ENCODE results near the gene HLCS.

Gene HLCS

DNA sequence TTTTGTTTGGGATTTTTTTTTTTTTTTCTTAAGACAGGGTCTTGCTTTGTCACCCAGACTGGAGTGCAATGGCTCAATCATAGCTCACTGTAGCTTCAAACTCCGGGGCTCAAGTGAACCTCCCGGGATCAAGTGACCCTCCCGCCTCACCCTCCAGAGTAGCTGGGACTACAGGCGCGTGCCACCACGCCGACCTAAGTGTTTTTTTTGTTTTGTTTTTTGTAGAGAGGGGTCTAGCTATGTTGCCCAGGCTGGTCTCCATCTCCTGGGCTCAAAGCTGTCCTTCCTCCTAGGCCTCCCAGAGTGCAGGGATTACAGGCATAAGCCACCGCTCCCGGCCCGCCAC lies 776 bp downstream of the HLCS start:
- H3K36me3 ChIP-seq (ENCODE audit: insufficient read depth), result no peaks in the 10 kb centered on the region
- peaks cover 18% of the 10 kb centered on the region for H3K4me1 ChIP-seq (ENCODE audit: low read depth, poor library complexity, severe bottlenecking)
- no peaks in the 10 kb centered on the region for H4K20me1 ChIP-seq (ENCODE audit: insufficient read depth)
- peaks cover 8% of the 10 kb centered on the region; the same call in 1 of the 2 replicates for H3K79me2 ChIP-seq (ENCODE audit: insufficient read depth, low read depth)
- no peak overlapping the region for H3K4me3 ChIP-seq (IDR thresholded peaks at IDR 0.05; ENCODE audit: insufficient read depth, low read depth, low read length)
- TF ChIP-seq, protein P1, sequence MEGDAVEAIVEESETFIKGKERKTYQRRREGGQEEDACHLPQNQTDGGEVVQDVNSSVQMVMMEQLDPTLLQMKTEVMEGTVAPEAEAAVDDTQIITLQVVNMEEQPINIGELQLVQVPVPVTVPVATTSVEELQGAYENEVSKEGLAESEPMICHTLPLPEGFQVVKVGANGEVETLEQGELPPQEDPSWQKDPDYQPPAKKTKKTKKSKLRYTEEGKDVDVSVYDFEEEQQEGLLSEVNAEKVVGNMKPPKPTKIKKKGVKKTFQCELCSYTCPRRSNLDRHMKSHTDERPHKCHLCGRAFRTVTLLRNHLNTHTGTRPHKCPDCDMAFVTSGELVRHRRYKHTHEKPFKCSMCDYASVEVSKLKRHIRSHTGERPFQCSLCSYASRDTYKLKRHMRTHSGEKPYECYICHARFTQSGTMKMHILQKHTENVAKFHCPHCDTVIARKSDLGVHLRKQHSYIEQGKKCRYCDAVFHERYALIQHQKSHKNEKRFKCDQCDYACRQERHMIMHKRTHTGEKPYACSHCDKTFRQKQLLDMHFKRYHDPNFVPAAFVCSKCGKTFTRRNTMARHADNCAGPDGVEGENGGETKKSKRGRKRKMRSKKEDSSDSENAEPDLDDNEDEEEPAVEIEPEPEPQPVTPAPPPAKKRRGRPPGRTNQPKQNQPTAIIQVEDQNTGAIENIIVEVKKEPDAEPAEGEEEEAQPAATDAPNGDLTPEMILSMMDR (conservative IDR thresholded peaks at IDR 0.05; ENCODE audit: low read depth, low read length), result no peak
- peak overlapping the region; percentile 86 for H3K9ac ChIP-seq
- no peaks in the 10 kb centered on the region for H3K27me3 ChIP-seq (ENCODE audit: insufficient read depth, low read depth)
- peak overlapping the region; percentile 93; the same call in 1 of the 2 replicates for H2AFZ ChIP-seq (ENCODE audit: low read depth)
- H3K4me2 ChIP-seq, result peak overlapping the region; percentile 72
- H3K27ac ChIP-seq, result peak overlapping the region; percentile 57

DNA sequence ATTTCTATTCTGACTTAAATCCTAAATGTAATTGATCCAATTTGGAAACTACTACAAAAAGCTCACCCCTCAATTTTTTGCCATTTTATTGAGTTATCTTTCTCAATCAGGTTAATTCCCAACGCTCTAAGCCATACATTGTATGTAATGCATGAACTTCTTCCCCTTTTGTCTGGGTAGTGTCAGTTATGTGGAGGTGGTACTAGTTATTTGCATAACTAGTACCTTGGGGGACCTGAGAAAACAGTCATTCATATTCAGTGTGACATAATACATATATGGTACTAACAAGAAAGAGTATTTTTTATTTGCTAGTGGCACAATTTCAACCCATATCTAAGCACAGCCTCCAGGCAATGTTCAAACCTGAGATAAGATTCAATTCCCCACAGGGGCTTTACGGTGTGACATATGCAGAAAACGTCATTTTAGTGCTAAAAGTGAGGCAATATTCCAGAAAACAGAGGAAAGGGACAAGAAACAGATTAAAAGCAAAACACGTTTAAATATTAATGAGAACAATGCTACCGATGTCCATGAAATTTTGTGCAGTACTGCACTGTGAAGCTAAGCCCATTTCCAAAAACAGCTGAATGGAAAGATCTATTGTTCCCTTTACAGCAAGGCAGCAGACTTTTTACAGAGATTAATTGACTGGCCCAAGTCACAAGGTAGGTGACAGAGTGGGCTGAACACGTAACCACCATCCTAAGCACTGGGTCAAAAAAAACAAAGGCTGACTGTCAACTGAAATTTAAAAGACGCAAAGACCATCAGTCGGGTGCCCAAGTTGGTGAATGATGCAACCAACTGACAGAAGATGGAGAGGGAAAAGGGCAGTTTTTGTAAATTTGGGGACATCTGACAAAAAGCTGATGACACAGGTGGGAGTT lies 1.4 kb downstream of the HLCS start:
- Histone ChIP-seq H3K36me3 (ENCODE audit: insufficient read depth) (no peaks in the 10 kb centered on the region), H2AFZ (ENCODE audit: low read depth) (peak overlapping the region; percentile 93; the same call in 1 of the 2 replicates), H3K4me3 (IDR thresholded peaks at IDR 0.05; ENCODE audit: insufficient read depth, low read depth, low read length) (no peak overlapping the region), H3K4me1 (ENCODE audit: low read depth, poor library complexity, severe bottlenecking) (peaks cover 18% of the 10 kb centered on the region), H3K27me3 (ENCODE audit: insufficient read depth, low read depth) (no peaks in the 10 kb centered on the region), H4K20me1 (ENCODE audit: insufficient read depth) (no peaks in the 10 kb centered on the region), H3K9ac (no peak overlapping the region), H3K79me2 (ENCODE audit: insufficient read depth, low read depth) (peaks cover 8% of the 10 kb centered on the region; the same call in 1 of the 2 replicates), H3K4me2 (peak overlapping the region; percentile 72), H3K27ac (0 out of 2 replicates have a peak overlapping the region, but pooled peaks have one; percentile 57)
- TF ChIP-seq, protein P1 (conservative IDR thresholded peaks at IDR 0.05; ENCODE audit: low read depth, low read length), result no peak

DNA sequence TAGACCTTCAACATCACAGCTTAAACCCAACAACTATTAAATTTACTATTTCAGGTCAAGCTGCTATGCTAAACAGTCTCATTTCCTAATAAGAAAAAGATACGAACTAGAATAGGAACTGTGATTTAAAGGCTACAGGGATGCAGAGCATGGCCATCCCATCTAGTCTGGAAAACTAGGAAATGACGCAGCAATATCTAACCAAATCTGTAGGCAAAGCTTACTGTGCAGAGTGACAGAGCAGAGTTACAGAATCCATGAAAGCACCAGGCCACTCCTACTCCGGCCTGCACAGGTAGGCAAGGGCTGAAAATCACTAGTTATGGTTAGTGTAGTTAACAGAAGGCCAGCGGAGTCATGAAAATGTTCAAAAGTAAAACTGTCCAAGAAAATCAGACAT lies 2.1 kb downstream of the HLCS start:
- Histone ChIP-seq H3K4me1 (ENCODE audit: low read depth, poor library complexity, severe bottlenecking) (peaks cover 22% of the 10 kb centered on the region), H3K36me3 (ENCODE audit: insufficient read depth) (no peaks in the 10 kb centered on the region), H2AFZ (ENCODE audit: low read depth) (no peak overlapping the region), H3K4me2 (no peak overlapping the region), H4K20me1 (ENCODE audit: insufficient read depth) (no peaks in the 10 kb centered on the region), H3K27me3 (ENCODE audit: insufficient read depth, low read depth) (no peaks in the 10 kb centered on the region), H3K27ac (no peak overlapping the region), H3K79me2 (ENCODE audit: insufficient read depth, low read depth) (peaks cover 8% of the 10 kb centered on the region; the same call in 1 of the 2 replicates), H3K9ac (no peak overlapping the region), H3K4me3 (IDR thresholded peaks at IDR 0.05; ENCODE audit: insufficient read depth, low read depth, low read length) (no peak overlapping the region)
- TF ChIP-seq, protein P1 (conservative IDR thresholded peaks at IDR 0.05; ENCODE audit: low read depth, low read length), result no peak

DNA sequence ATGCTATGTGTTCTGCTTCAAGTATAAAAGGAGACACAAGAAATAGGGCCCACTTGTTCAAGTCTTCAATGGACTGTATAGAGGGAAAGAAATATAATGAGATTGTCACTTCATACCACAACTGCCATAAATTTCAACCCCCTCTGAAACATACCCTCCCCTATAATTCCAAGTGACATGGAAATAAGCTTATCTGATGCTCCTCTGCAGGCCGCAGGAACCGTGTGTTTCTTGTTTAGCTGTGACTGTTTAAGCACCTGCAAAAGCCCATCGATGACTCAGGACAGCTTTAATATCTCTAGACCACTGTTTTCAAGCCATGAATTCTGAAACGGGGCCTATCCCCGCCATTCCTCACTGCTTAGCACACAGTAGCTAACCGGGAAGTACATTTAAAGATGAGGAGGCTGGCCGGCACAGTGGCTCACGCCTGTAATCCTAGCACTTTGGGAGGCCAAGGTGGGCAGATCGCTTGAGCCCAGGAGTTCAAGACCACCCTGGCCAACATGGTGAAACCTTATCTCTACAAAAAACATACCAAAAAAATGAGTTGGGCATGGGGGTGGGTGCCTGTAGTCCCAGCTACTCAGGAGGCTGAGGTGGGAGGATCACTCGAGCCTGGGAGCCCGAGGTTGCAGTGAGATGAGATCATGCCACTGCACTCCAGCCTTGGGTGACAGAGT lies 4.2 kb downstream of the HLCS start:
- Histone ChIP-seq H3K4me1 (ENCODE audit: low read depth, poor library complexity, severe bottlenecking) (peaks cover 20% of the 10 kb centered on the region), H3K27ac (no peak overlapping the region), H3K4me2 (no peak overlapping the region), H3K36me3 (ENCODE audit: insufficient read depth) (no peaks in the 10 kb centered on the region), H2AFZ (ENCODE audit: low read depth) (no peak overlapping the region), H3K4me3 (IDR thresholded peaks at IDR 0.05; ENCODE audit: insufficient read depth, low read depth, low read length) (no peak overlapping the region), H3K79me2 (ENCODE audit: insufficient read depth, low read depth) (peaks cover 8% of the 10 kb centered on the region; the same call in 1 of the 2 replicates), H3K27me3 (ENCODE audit: insufficient read depth, low read depth) (no peaks in the 10 kb centered on the region), H4K20me1 (ENCODE audit: insufficient read depth) (no peaks in the 10 kb centered on the region), H3K9ac (no peak overlapping the region)
- TF ChIP-seq, protein P1 (conservative IDR thresholded peaks at IDR 0.05; ENCODE audit: low read depth, low read length), result no peak
